Measurements from ENCODE around the gene RHOB.

RHOB gene

GRCh38 chr2:20446917-20447436 lies at the start of gene RHOB:
TSS of gene RHOB (plus strand) at chr2:20447074. CDS start at chr2:20447466, 392 bp downstream.
- DNase-seq: peak; percentile 94

GRCh38 chr2:20397811-20398447 lies 48.9 kb upstream of the RHOB start:
- no peak for DNase-seq

GRCh38 chr2:20398956-20399567 lies 47.8 kb upstream of the RHOB start:
- DNase-seq: no peak

- DNase-seq: no peak
Measured at GRCh38 chr2:20400306-20400705, 46.6 kb upstream of the RHOB start.

GRCh38 chr2:20400787-20401488 lies 45.9 kb upstream of the RHOB start:
- DNase-seq: no peak

GRCh38 chr2:20401489-20401835 lies 45.4 kb upstream of the RHOB start:
- DNase-seq: no peak

- peak; percentile 19 for DNase-seq
Measured at GRCh38 chr2:20403774-20404312, 43.0 kb upstream of the RHOB start.

GRCh38 chr2:20404950-20405349 lies 41.9 kb upstream of the RHOB start:
- peak; percentile 1 for DNase-seq

- no peak for DNase-seq
Measured at GRCh38 chr2:20409039-20409438, 37.8 kb upstream of the RHOB start.

- no peak for DNase-seq
Measured at GRCh38 chr2:20410556-20411277, 36.2 kb upstream of the RHOB start.

- peak; percentile 82 for DNase-seq
Measured at GRCh38 chr2:20411361-20411894, 35.4 kb upstream of the RHOB start.

- peak; percentile 11 for DNase-seq
Measured at GRCh38 chr2:20414806-20415205, 32.1 kb upstream of the RHOB start.

- DNase-seq: no peak
Measured at GRCh38 chr2:20415511-20415918, 31.4 kb upstream of the RHOB start.

GRCh38 chr2:20416723-20417122 lies 30.2 kb upstream of the RHOB start:
- DNase-seq: no peak

GRCh38 chr2:20417230-20417821 lies 29.5 kb upstream of the RHOB start:
- DNase-seq: peak; percentile 3

- no peak for DNase-seq
Measured at GRCh38 chr2:20418519-20418918, 28.4 kb upstream of the RHOB start.

GRCh38 chr2:20419007-20419576 lies 27.8 kb upstream of the RHOB start:
- DNase-seq: peak; percentile 7

- DNase-seq: peak; percentile 9
Measured at GRCh38 chr2:20419752-20420151, 27.1 kb upstream of the RHOB start.

GRCh38 chr2:20421336-20421987 lies 25.4 kb upstream of the RHOB start:
- DNase-seq: peak; percentile 40

GRCh38 chr2:20421988-20422370 lies 24.9 kb upstream of the RHOB start:
- peak; percentile 38 for DNase-seq

Measured in activated CD8-positive, alpha-beta memory T cell treated with anti-CD3 and anti-CD28 coated beads for 24 hours (primary cell).